Fibroblast of skin of left quadriceps (primary cell): ENCODE results near the gene RAD50.
"Not testable (repeated sequence)": the region's sequence is repeated elsewhere in the genome, so short reads cannot be mapped to it uniquely, and the experiment has no call there.

Experiments used
- DNase-seq, 2 experiments: peaks; one replicate each; pipeline ENCODE4 v3.0.0-alpha.2; 2013; ENCODE audit warnings: low read depth in 2 of 2

RAD50 gene

GRCh38 chr5:132633587-132633986, 76.8 kb downstream of the RAD50 start:
- not testable (repeated sequence) for DNase-seq

DNA sequence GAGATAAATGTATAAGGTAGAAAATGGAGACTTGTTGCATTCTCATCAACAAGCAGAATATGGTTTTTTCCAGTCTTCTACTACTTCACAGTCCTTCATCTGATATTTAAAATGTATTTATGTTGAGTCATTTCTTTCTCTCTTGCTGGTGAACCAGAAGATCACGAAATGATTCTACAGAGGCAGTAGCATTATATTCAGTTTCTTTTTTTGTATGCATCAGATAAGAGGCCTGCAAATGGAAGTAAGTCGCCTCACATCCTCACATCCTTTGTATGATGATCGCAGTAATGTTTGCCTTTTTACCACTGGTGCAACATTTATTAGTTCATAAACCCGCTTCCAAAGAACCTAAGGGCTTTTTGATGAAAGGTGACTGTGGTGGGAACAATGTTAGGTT, 79.1 kb downstream of the RAD50 start:
- no peak for DNase-seq

DNA sequence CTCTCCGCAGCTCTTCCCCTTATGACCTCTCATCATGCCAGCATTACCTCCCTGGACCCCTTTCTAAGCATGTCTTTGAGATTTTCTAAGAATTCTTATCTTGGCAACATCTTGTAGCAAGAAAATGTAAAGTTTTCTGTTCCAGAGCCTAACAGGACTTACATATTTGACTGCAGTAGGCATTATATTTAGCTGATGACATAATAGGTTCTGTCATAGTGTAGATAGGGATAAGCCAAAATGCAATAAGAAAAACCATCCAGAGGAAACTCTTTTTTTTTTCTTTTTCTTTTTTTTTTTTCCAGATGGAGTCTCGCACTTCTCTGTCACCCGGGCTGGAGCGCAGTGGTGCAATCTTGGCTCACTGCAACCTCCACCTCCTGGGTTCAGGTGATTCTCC, 80.5 kb downstream of the RAD50 start:
- no peak for DNase-seq

GRCh38 chr5:132639706-132640130, 82.9 kb downstream of the RAD50 start:
- no peak for DNase-seq

DNA sequence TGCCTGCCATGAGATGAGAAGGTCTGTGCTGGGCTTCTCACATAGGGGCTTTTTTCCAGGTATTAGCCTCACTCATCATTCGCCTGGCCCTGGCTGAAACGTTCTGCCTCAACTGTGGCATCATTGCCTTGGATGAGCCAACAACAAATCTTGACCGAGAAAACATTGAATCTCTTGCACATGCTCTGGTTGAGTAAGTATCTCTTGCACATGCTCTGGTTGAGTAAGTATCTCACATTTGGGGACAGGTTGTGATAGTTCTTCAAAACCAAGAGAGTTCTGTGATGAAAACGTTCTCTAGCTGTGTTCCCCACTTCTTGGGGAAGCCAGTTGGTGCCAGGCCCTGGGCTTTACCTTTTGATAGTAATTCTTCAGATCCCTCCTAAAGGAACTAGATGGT, 83.8 kb downstream of the RAD50 start:
- no peak for DNase-seq

- DNase-seq, result no peak
Observed at GRCh38 chr5:132641241-132641723, 84.5 kb downstream of the RAD50 start.

- no peak for DNase-seq
Observed at GRCh38 chr5:132641841-132642240, 85.1 kb downstream of the RAD50 start.

GRCh38 chr5:132644177-132644576, 87.4 kb downstream of the RAD50 start:
- no peak for DNase-seq

- DNase-seq, result no peak
Observed at GRCh38 chr5:132646583-132647266, 89.9 kb downstream of the RAD50 start.

GRCh38 chr5:132647473-132647872, 90.7 kb downstream of the RAD50 start:
- DNase-seq, result no peak

DNA sequence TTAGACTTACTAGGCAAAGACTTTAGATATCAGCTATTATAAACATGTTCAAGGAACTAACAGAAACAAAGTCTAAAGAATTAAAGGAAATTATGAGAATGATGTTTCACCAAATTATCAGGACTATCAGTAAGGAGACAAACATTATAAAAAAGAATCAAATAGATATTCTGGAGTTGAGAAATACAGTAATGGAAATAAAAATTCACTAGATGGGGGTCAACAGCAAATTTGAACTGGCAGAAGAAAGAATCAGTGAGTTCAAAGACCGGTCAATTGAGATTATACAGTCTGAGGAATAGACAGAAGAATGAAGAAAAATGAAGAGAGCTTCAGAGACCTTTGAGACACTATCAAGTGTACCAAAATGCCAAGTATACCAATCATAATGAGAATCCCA, 91.6 kb downstream of the RAD50 start:
- no peak for DNase-seq

- no peak for DNase-seq
Observed at GRCh38 chr5:132651838-132652469, 95.2 kb downstream of the RAD50 start.

DNA sequence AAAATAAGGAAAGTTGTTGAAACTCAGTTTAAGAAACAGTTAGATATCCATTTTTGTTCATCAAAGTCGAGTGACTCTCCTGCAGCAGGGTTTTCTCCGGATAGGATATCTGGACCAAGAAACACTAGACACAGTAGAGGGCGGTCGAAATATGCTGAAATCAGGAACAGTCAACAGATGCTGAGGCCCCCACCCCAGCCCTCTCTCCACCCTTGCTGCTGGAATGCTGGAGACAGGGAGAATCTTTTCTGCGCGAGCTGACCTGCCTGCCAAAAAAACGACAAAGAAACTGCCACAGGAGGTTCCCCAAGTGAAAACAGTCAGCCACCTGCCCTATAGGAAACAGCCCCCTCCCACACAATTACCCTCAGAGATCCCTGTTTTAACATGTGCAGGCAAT, 96.9 kb downstream of the RAD50 start:
- DNase-seq, result no peak

- DNase-seq, result peak in 1 of 2 experiments; percentile 7
Observed at GRCh38 chr5:132655821-132656773, 99.3 kb downstream of the RAD50 start.

DNA sequence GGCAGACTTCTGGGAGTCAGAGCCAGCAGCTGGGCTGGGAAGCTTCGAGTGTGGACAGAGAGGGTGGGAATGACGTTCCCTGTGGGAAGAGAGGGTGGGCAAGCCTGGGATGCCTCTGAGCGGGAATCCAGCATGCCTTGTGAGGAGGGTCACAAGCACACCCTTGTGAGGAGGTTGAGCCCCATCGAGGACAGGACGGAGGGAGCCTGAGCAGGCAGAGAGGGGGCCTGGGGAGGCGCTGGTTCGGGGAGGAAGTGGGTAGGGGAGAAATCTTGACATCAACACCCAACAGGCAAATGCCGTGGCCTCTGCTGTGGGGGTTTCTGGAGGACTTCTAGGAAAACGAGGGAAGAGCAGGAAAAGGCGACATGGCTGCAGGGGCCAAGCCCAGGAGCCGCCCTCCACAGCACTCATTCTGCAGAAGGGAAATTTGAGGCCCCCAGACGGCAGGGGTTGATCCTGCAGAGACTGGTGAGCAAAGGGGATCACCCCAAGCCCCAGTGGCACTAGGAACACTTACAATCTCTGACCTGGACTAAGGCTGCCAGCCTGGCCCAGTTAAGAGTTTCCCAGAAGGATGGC, 100.1 kb downstream of the RAD50 start:
- DNase-seq, result no peak

DNA sequence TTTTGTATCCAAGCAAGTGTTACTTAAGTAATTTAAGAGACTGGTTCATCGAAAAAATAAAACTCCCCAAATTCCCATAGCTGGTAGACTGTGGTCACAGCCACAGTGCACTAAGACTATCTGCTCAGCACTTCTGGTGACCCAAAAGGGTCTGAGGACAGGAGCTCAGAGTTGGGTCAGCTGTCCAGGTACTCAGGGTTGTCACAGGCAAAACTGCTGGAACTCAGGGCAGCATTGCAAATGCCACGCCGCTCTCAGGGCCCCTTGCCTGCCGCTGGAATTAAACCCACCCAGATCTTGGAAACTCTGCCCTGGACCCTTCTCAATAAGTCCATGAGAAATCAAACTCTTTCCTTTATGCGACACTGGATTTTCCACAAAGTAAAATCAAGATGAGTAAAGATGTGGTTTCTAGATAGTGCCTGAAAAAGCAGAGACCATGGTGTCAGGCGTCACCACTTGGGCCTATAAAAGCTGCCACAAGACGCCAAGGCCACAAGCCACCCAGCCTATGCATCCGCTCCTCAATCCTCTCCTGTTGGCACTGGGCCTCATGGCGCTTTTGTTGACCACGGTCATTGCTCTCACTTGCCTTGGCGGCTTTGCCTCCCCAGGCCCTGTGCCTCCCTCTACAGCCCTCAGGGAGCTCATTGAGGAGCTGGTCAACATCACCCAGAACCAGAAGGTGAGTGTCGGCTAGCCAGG, 101.1 kb downstream of the RAD50 start, which contains the start of gene IL13:
TSS of gene IL13 (plus strand) at position 498 of the 705 bp plus-strand sequence. CDS start at position 512, 14 bp downstream.
- no peak for DNase-seq

DNA sequence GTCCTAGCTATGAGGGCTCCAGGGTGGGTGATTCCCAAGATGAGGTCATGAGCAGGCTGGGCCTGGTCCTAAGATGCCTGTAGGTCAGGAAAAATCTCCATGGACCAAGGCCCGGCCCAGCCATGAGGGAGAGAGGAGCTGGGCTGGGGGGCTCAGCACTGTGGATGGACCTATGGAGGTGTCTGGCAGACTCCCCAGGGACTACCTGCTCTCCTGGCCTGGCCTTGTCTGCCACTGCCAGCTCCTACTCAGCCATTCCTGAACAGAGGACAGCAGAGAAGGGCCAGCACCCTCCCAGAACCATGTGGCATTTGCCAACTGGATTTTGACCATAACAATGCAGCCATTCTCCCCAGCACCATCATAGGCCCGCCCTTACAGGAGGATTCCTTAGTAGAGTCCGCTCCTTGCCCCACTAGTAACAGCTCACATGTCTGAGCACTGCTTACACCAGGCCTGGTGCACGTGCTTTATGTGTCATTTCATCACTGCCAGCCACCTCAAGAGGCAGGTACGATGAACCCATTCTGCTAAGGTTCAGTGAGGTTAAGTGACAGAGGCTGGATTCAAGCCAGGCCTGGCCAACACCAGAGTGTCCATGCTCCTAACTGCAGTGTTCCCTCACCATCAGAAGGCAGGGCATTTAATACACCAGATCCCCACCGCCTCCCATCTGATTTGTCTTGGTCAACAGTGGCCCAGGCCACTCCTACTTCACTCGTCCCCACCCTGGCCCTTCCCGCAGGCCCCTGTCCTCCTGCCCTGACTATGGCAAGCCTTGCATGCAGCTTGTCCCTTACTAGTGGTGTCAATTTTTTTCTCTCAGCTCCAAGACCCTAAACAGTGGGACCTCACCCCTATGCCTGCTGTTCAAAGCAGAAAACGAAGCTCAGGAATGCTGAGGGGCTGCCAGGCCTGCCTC, 101.9 kb downstream of the RAD50 start:
- DNase-seq, result no peak

GRCh38 chr5:132659598-132660493, 103.1 kb downstream of the RAD50 start:
- no peak for DNase-seq
